ENCODE measurements around the gene YES1.

GRCh38 chr18:673769-674168 lies 138.3 kb downstream of the YES1 start:
- TF ChIP-seq CTCF (IDR thresholded peaks at IDR 0.05) = no peak
- TF ChIP-seq EZH2 (IDR thresholded peaks at IDR 0.05) = no peak
